ENCODE results near the gene C22orf15.
"Not testable (repeated sequence)": the region's sequence is repeated elsewhere in the genome, so short reads cannot be mapped to it uniquely, and the experiment has no call there.

Gene C22orf15

GRCh38 chr22:23762842-23763578 is at the start of gene C22orf15:
TSS of gene C22orf15 (plus strand) at chr22:23762990. CDS start at chr22:23763307, 317 bp downstream.
- DNase-seq: peak; percentile 55

- DNase-seq: no peak
These were observed 48.8 kb upstream of the C22orf15 start for GRCh38 chr22:23713696-23714595.

DNA sequence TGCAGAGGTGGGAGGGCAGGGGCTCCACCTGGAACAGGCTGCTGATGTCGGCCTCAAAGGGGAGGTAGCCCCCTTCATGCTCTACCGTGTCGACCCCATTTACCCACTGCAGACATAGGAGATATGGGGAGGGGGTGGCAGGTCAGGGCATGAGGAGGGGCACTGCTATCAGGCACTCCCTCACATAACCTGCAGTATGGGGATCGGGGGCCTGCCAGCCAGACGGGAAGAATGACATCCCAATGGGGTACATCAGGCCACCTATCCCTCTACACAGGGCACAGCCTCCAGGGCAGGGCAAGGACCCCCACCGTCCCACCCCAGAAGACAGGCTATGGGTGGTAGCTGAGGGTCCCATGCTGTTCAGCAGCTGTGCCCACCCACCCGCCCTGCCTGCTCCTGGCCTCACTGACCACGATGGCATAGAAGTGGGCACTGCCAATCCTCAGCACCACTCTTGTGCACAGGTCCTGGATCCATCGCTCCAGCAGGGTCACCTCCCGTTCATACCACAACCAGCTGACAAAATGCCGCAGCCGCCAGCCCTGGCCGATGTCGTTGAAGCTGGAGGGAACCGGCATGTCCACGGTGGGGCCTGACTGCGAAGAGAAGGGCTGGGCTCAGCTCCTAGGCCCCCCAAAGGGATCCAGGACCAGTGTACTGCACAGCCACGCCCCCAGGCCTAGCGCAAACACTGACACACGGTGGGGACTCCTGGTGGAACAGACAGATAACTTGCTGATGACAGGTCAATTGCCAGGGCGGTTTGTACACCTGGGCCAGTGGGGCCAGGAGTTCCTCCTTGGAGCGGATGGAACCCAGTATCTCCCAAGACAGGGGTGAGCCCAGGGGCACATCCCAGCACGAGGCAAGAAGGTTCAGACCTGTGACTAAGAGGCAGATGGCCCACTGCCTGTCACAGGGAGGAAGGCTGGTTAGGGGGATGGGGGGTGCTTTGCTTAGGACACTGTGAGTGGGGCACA is 47.9 kb upstream of the C22orf15 start:
- no peak for DNase-seq

- DNase-seq: no peak
These were observed 46.9 kb upstream of the C22orf15 start for GRCh38 chr22:23715806-23716375.

DNA sequence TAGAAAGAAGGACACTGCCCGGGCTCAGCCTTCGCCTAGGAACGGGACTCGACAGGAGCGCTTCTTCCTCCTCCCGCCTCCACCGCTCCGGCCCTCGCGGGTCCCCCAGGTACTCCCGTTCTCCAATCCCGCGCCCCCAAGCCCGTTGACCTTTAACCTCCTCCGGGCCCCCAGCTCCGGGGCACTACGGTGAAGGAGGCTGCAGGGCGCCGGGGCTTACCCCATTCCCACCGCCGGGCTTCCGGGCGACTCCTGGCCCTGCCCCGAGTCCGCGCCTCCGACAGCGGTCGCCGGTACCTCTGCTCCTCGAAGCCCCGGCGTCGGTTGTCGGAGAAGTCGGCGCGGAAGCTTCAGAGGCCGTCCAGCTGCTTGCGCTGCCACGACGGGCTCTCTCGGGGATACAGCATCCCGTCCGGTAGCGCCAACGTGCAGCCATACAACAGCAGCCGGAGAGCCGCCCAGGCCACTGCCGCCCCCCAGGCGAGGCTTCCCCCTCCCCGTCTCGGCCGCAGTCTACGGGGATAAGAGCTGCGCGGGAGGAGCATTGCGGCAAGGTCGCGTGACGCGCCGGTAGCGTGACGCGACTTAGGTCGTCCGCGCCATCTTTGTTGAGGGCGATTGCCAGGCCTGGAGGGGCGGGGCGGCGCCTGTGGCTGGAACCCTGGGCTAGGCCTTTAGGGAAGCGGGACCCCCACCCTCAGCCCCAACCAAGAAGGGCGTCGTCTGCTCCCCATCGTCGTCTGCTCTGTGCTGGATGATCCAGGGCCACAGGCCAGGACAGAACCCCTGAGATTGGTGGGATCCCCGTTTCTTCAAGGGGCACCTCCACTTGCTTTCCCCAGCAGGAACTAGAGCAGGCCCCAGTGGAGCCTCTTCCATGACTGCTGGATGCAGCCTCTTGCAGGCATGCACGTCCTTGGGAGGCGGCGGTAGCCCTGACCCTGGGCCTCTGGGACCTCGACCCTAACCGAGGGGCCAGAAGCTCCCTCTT is 45.7 kb upstream of the C22orf15 start:
- peak; percentile 86 for DNase-seq

DNA sequence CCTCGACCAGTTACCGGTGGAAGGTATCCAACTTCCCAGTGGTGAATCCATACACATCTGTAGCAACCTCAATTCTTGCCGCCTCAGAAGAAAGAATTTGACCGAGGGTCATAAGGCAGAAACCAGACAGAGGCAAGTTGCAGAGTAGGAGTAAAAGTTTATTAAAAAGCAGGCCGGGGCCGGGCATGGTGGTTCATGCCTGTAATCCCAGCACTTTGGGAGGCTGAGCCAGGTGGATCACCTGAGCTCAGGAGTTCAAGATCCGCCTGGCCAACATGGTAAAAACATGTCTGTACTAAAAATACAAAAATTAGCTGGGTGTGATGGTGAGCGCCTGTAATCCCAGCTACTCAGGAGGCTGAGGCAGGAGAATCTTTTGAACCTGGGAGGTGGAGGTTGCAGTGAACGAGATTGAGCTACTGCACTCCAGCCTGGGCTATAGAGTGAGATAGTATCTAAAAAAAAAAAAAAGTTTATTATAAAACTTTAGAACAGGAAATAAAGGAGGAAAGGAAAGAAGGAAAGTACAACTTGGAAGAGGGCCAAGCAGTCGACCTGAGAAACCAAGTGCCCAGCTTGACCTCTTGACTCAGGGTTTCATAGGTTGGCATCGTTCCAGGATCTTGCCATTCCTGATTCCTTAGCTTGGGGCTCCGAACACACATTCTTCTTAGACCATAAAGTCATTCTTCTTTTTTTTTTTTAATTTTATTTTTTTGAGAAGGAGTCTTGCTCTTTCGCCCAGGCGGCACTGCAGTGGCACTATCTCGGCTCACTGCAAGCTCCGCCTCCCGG is 44.2 kb upstream of the C22orf15 start:
- DNase-seq: no peak

DNA sequence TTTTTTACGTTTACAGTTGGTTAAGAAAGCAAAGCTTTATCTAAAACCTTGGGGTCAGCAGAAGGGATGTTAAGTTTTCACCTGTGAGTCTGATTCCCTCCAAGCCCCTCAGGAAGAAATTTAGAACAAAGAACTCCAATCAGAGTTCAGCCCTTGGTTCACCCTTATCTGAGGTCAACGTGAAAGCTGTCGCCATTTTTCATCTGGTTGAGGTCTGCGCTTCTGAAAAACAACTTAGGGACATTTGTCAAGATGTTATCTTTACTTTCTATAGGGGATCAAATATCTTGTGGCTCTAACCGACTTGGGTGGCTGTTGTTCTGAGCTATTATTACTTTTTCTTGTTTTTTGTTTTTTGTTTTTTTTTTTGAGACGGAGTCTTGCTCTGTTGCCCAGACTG is 41.9 kb upstream of the C22orf15 start:
- DNase-seq: no peak

GRCh38 chr22:23722160-23722559 is 40.6 kb upstream of the C22orf15 start:
- no peak for DNase-seq

DNA sequence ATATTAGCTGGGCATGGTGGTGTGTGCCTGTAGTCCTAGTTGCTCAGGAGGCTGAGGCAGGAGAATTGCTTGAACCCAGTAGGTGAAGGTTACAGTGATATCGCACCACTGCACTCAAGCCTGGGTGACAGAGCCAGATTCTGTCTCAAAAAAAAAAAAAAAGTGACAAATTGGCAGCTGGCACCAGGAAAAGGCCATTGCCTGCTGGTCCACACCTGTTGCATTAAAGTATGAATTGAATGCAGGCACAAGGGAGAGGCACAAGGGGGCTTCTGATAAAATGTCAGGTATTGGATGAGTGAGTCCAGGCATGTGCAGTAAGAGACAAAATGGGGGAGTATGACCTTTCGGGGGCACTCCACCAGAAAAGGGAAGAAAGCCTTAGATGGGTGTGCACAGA is 40.1 kb upstream of the C22orf15 start:
- DNase-seq: no peak

GRCh38 chr22:23728108-23728507 is 34.7 kb upstream of the C22orf15 start:
- not testable (repeated sequence) for DNase-seq

- DNase-seq: no peak
These were observed 25.1 kb upstream of the C22orf15 start for GRCh38 chr22:23737696-23738095.

DNA sequence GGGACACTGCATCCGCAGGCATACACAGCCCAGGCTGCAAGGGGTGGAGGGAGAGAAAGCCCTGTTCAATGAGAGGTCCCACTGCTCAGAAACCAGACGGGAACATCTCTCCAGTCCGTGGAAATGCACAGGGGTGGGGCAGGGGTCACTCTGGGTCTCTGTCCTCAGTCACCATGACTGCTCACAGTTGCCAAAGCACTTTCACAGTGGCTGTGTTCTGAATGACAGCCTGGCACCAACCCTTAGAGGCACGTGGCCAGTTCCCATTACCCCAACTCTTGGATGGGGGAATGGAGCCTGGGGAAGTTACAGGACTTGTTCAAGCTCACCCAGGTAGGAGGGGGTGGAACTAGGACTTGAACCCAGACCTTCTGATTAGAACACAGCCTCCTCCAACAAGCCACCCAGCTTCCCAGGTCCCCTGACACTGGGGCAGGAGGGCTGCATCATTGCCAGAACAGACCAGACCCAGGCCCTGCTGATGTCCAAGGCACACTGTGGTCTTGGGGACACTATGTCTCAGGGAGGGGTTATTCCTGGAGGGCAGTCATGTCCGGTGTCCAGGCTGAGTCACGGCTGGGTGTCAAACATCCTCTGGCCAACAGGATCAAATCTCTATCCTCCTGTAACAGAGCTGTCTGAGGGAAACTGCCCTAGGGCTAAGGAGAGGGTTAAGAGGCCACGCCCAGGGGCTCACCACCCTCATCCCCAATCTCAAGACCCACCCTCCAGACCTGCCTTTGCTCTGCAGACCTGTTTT is 20.1 kb upstream of the C22orf15 start:
- DNase-seq: no peak

DNA sequence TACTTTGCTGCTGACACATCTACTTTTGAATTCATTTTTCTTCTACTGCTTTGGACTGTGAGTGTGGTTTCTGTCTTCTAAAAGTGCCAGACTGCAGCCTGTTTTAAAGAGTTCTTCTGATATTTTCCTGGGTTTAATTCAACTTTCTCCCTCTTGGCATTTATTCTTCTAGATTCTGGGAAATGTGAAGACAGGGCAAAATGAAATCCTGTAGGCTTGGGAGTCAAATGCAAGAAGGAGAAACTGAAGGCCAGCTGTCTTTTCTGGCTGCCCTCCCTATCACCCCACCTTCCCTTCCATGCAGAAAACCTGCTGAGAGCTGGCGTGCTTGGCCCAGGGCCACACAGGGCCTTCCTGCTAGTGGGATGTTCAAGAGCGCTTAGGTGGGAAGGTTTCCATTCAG is 19.5 kb upstream of the C22orf15 start:
- DNase-seq: no peak

GRCh38 chr22:23744001-23744400 is 18.8 kb upstream of the C22orf15 start:
- DNase-seq: no peak

DNA sequence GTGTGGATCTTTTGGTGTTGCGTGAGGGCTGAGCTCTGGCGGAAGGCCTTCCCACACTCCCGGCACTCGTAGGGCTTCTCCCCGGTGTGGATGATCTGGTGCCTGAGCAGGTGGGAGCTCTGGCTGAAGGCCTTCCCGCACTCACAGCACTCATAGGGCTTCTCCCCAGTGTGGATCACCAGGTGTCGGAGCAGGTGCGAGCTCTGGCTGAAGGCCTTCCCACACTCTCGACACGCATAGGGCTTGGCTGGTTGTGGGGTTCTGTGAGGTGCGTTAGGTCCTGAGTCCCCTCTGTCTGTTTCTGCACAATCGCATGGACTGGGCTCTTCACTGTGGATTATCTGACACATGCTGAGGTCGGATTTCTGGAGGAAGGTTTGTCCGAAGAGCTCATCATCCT is 18.3 kb upstream of the C22orf15 start:
- no peak for DNase-seq

DNA sequence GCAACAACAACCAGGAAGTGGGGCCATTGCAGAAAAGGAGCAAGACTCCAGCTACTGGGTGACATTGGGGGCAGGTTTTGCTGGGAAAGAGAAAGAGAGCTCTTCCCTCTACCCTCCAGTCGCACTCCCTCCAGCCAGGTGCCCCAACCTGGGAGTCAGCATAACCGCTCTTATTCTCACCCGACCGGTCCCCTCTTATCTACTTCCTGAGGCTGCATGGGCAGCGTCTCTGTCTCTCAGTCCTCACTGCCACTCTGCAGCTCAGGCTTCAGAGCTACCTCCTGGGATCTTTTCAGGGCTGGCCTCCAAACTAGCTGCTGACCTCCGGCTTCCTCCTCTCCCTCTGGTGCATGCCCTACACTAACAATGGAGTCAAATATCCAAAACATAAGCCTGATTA is 17.0 kb upstream of the C22orf15 start:
- no peak for DNase-seq

- DNase-seq: no peak
These were observed 12.9 kb upstream of the C22orf15 start for GRCh38 chr22:23749841-23750301.

GRCh38 chr22:23750367-23750713 is 12.4 kb upstream of the C22orf15 start:
- no peak for DNase-seq

- peak; percentile 93 for DNase-seq
These were observed 11.9 kb upstream of the C22orf15 start, which contains the start of gene ZNF70 for GRCh38 chr22:23750714-23751440. TSS of gene ZNF70 (minus strand) at chr22:23751112. CDS start at chr22:23745140, 5,972 bp downstream.

Measured in CD4-positive, alpha-beta T cell treated with Interleukin-6 for 4 hours (primary cell).